ENCODE measurements around the gene SPATA32. TPM values are rescaled to one million over a fixed set of nuclear protein-coding genes. Genes with fewer than 3 reads are reported as not detected.

Gene SPATA32
- total RNA-seq, 1 donor = not detected

GRCh38 chr17:45286286-45286685, 24.4 kb upstream of the SPATA32 start:
- Histone ChIP-seq H2AFZ (ENCODE audit: low read length) (no peak overlapping the region), H3K9me3 (ENCODE audit: low read depth, low read length) (no peaks in the 10 kb centered on the region), H3K4me1 (ENCODE audit: insufficient read depth, low read length) (no peaks in the 10 kb centered on the region), H3K4me3 (ENCODE audit: insufficient read depth, low read length) (no peak overlapping the region), H3K27me3 (ENCODE audit: insufficient read depth, low read length) (no peaks in the 10 kb centered on the region), H3K27ac (ENCODE audit: low read depth, low read length) (no peak overlapping the region), H3K79me2 (ENCODE audit: insufficient read depth, low read length) (peaks cover 37% of the 10 kb centered on the region), H3K4me2 (ENCODE audit: insufficient read depth, low read length) (no peak overlapping the region), H3K36me3 (ENCODE audit: insufficient read depth, low read length) (peaks cover 93% of the 10 kb centered on the region), H4K20me1 (ENCODE audit: insufficient read depth, low read length) (peaks cover 51% of the 10 kb centered on the region)
- TF ChIP-seq CTCF (IDR thresholded peaks at IDR 0.05; ENCODE audit: extremely low read depth, low read depth, low read length) = no peak
- peak; percentile 27 for DNase-seq (ENCODE audit: insufficient read length, low spot score, missing footprints)

GRCh38 chr17:45284176-45285140, 22.6 kb upstream of the SPATA32 start:
- no peaks in the 10 kb centered on the region for H3K27me3 ChIP-seq (ENCODE audit: insufficient read depth, low read length)
- H3K4me3 ChIP-seq (ENCODE audit: insufficient read depth, low read length) = no peak overlapping the region
- no peak overlapping the region for H3K27ac ChIP-seq (ENCODE audit: low read depth, low read length)
- peak; percentile 44 for DNase-seq (ENCODE audit: insufficient read length, low spot score, missing footprints)
- H2AFZ ChIP-seq (ENCODE audit: low read length) = no peak overlapping the region
- TF ChIP-seq CTCF (IDR thresholded peaks at IDR 0.05; ENCODE audit: extremely low read depth, low read depth, low read length) = peak; percentile 30
- H3K4me1 ChIP-seq (ENCODE audit: insufficient read depth, low read length) = no peaks in the 10 kb centered on the region
- peaks cover 88% of the 10 kb centered on the region for H3K36me3 ChIP-seq (ENCODE audit: insufficient read depth, low read length)
- H3K4me2 ChIP-seq (ENCODE audit: insufficient read depth, low read length) = no peak overlapping the region
- H3K79me2 ChIP-seq (ENCODE audit: insufficient read depth, low read length) = peaks cover 20% of the 10 kb centered on the region
- no peaks in the 10 kb centered on the region for H3K9me3 ChIP-seq (ENCODE audit: low read depth, low read length)
- H4K20me1 ChIP-seq (ENCODE audit: insufficient read depth, low read length) = peaks cover 39% of the 10 kb centered on the region

- no peak overlapping the region for H2AFZ ChIP-seq (ENCODE audit: low read length)
- H3K4me2 ChIP-seq (ENCODE audit: insufficient read depth, low read length) = no peak overlapping the region
- H3K36me3 ChIP-seq (ENCODE audit: insufficient read depth, low read length) = peaks cover 82% of the 10 kb centered on the region
- H3K9me3 ChIP-seq (ENCODE audit: low read depth, low read length) = no peaks in the 10 kb centered on the region
- no peak for TF ChIP-seq CTCF (IDR thresholded peaks at IDR 0.05; ENCODE audit: extremely low read depth, low read depth, low read length)
- H3K4me3 ChIP-seq (ENCODE audit: insufficient read depth, low read length) = no peak overlapping the region
- H3K27ac ChIP-seq (ENCODE audit: low read depth, low read length) = peak overlapping the region; percentile 9
- DNase-seq (ENCODE audit: insufficient read length, low spot score, missing footprints) = peak; percentile 15
- H3K4me1 ChIP-seq (ENCODE audit: insufficient read depth, low read length) = no peaks in the 10 kb centered on the region
- peaks cover 32% of the 10 kb centered on the region for H4K20me1 ChIP-seq (ENCODE audit: insufficient read depth, low read length)
- H3K79me2 ChIP-seq (ENCODE audit: insufficient read depth, low read length) = peaks cover 13% of the 10 kb centered on the region
- H3K27me3 ChIP-seq (ENCODE audit: insufficient read depth, low read length) = no peaks in the 10 kb centered on the region
These were observed 21.8 kb upstream of the SPATA32 start for GRCh38 chr17:45283711-45284110.
